Thoracic aorta (tissue), 2 donors: ENCODE measurements around the gene SRC. TPM values are rescaled to one million over a fixed set of nuclear protein-coding genes. Genes with fewer than 3 reads are reported as not detected.

ENCODE experiments used
- ATAC-seq: fragments of 150-250 bp; one replicate; pipeline ENCODE4 v1.8.0; 2017; ENCODE audit warnings: low read depth; ENCODE audit not compliant: insufficient number of reproducible peaks, low FRiP score
- DNase-seq: peaks from one replicate; pipeline ENCODE4 v3.0.0-alpha.2; 2020; ENCODE audit warnings: low spot score
- H3K27ac ChIP-seq, 2 donors: fragments of 200-600 bp; sonication (generic); 1 replicate in 1 of 2; 2 replicates in 1 of 2; pipeline ENCODE4 v1.5.1; 2016; ENCODE audit warnings: mild to moderate bottlenecking in 2 of 2, moderate library complexity in 2 of 2
- H3K27me3 ChIP-seq: fragments of 200-600 bp; sonication (generic); replicated peaks from 2 replicates; pipeline ENCODE4 v1.6.0; 2016; ENCODE audit warnings: mild to moderate bottlenecking; ENCODE audit not compliant: insufficient read depth
- H3K36me3 ChIP-seq: fragments of 200-600 bp; sonication (generic); one replicate; pipeline ENCODE4 v1.5.1; 2016
- H3K4me1 ChIP-seq, 2 donors: fragments of 200-600 bp; sonication (generic); 1 replicate in 1 of 2; 2 replicates in 1 of 2; pipeline versions ENCODE4 v1.5.1 to v1.6.0; 2016; ENCODE audit warnings: low read depth in 2 of 2, mild to moderate bottlenecking in 1 of 2; ENCODE audit not compliant: control insufficient read depth in 1 of 2
- H3K4me3 ChIP-seq: fragments of 200-600 bp; sonication (generic); 2 replicates; pipeline ENCODE4 v1.5.1; 2016; ENCODE audit warnings: mild to moderate bottlenecking
- H3K9me3 ChIP-seq: fragments of 200-600 bp; sonication (generic); 2 replicates; pipeline ENCODE4 v1.5.1; 2016
- CTCF ChIP-seq: fragments of 200-600 bp; sonication (generic); IDR thresholded peaks from one replicate; pipeline ENCODE4 v1.5.1; 2019; ENCODE audit warnings: antibody characterized with exemption
- total RNA-seq, 2 donors: library from RNA; depleted of rRNA; stranded (reverse); fragments of >200 nt; gene quantifications; one replicate each; pipeline versions ENCODE4 v1.1.0 to v1.2.3, GENCODE V29; 2016

Gene SRC
- total RNA-seq, 2 donors from 2014 or later, result 80.3 to 89.0 TPM

GRCh38 chr20:37383229-37383989 is 37.5 kb downstream of the SRC start:
- no peaks in the 10 kb centered on the region for H3K27me3 ChIP-seq
- DNase-seq, result peak; percentile 50
- TF ChIP-seq CTCF, result no peak
- H3K27ac ChIP-seq, result peak overlapping the region in 1 of 2 donors; percentile 49
- H3K9me3 ChIP-seq, result no peaks in the 10 kb centered on the region
- peak; percentile 58 for ATAC-seq
- peaks cover 7 to 33% of the 10 kb centered on the region in 2 donors for H3K4me1 ChIP-seq
- peaks cover 21% of the 10 kb centered on the region for H3K36me3 ChIP-seq
- peak overlapping the region; percentile 75 for H3K4me3 ChIP-seq

- Histone ChIP-seq H3K27ac (no peak overlapping the region), H3K9me3 (no peaks in the 10 kb centered on the region), H3K4me1 (peaks cover 7 to 28% of the 10 kb centered on the region in 2 donors), H3K36me3 (peaks cover 21% of the 10 kb centered on the region), H3K27me3 (no peaks in the 10 kb centered on the region), H3K4me3 (peak overlapping the region; percentile 75)
- TF ChIP-seq CTCF, result peak; percentile 95
- DNase-seq (no peak), ATAC-seq (no peak)
Observed at GRCh38 chr20:37384683-37385174, 38.8 kb downstream of the SRC start.

- no peak overlapping the region for H3K4me3 ChIP-seq
- peaks cover 7 to 28% of the 10 kb centered on the region in 2 donors for H3K4me1 ChIP-seq
- H3K9me3 ChIP-seq, result no peaks in the 10 kb centered on the region
- peaks cover 21% of the 10 kb centered on the region for H3K36me3 ChIP-seq
- ATAC-seq (no peak), DNase-seq (no peak)
- no peaks in the 10 kb centered on the region for H3K27me3 ChIP-seq
- TF ChIP-seq CTCF, result no peak
- H3K27ac ChIP-seq, result no peak overlapping the region
Observed at GRCh38 chr20:37385176-37385575, 39.2 kb downstream of the SRC start.

GRCh38 chr20:37385659-37386504 is 39.9 kb downstream of the SRC start:
- Histone ChIP-seq H3K4me1 (peaks cover 7 to 33% of the 10 kb centered on the region in 2 donors), H3K4me3 (no peak overlapping the region), H3K27me3 (no peaks in the 10 kb centered on the region), H3K27ac (no peak overlapping the region), H3K9me3 (no peaks in the 10 kb centered on the region), H3K36me3 (peaks cover 21% of the 10 kb centered on the region)
- no peak for ATAC-seq
- no peak for DNase-seq
- TF ChIP-seq CTCF, result no peak
